Esophagus muscularis mucosa (tissue), 3 donors: ENCODE measurements around the gene SURF4.
"Not testable (repeated sequence)": the region's sequence is repeated elsewhere in the genome, so short reads cannot be mapped to it uniquely, and the experiment has no call there.

Source experiments
- CTCF ChIP-seq, 3 experiments: fragments of 200-600 bp in 2 of 3; fragments of 450-650 bp in 1 of 3; sonication (generic) in 2 of 3; IDR thresholded peaks; one replicate each; pipeline ENCODE4 v1.5.1; 2017 to 2019; ENCODE audit warnings: antibody characterized with exemption in 3 of 3, mild to moderate bottlenecking in 2 of 3, moderate library complexity in 1 of 3
- POLR2A ChIP-seq: fragments of 450-650 bp; IDR thresholded peaks from one replicate; pipeline ENCODE4 v1.6.1; 2017; ENCODE audit warnings: antibody characterized with exemption, moderate library complexity, mild to moderate bottlenecking, low read depth

DNA sequence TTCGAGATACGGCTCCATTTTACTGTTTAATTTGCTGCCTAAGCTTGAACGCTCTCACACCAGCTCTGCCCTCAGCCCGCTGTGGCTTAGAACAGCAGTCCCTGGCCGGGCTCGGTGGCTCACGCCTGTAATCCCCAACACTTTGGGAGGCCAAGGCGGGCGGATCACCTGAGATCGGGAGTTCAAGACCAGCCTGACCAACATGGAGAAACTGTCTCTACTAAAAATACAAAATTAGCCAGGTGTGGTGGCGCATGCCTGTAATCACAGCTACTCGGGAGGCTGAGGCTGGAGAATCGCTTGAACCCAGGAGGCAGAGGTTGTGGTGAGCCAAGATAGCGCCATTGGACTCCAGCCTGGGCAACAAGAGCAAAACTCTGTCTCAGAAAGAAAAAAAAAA lies 1.4 kb upstream of the SURF4 start:
- TF ChIP-seq CTCF (IDR thresholded peaks at IDR 0.05); POLR2A: not testable (repeated sequence)
